ENCODE results near the gene TMC3.
"Not testable (repeated sequence)": the region's sequence is repeated elsewhere in the genome, so short reads cannot be mapped to it uniquely, and the experiment has no call there.

DNA sequence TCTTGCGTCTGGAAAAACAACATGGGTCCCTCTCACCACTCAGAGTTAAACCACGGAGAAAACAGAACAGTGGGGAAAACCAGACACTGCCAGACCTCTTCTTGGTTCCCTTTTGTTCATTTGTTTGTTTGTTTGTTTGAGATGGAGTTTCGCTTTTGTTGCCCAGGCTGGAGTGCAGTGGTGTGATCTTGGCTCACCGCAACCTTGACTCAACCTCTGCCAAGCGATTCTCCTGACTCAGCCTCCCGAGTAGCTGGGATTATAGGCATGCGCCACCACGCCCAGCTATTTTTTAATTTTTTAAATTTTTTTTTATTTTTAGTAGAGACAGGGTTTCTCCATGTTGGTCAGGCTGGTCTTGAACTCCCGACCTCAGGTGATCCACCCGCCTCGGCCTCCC lies 25.3 kb downstream of the TMC3 start:
- not testable (repeated sequence) for TF ChIP-seq EZH2 (IDR thresholded peaks at IDR 0.05; ENCODE audit: insufficient read depth, poor library complexity, severe bottlenecking); EZH2phosphoT487 (IDR thresholded peaks at IDR 0.05; ENCODE audit: insufficient read depth, low read depth)
